Common myeloid progenitor, CD34-positive (primary cell): ENCODE measurements around the gene SCP2D1.

ENCODE experiments used
- CTCF ChIA-PET: fragments of 350-600 bp; sonication (Branson Sonifier 250); formaldehyde crosslinking; loops from one replicate; lab custom pipeline; 2021; ENCODE audit warnings: antibody characterized with exemption; lab: Charles Lee
- POLR2A ChIA-PET: fragments of 350-600 bp; sonication (Branson Sonifier 250); formaldehyde crosslinking; loops from one replicate; lab custom pipeline; 2021; ENCODE audit warnings: antibody characterized with exemption; lab: Charles Lee
- DNase-seq, 3 donors: peaks; one replicate each; pipeline versions ENCODE4 v3.0.0 to v3.0.0-alpha.2; 2013
- H3K27ac ChIP-seq, 2 experiments: 1 replicate in 1 of 2; 2 replicates in 1 of 2; pipeline ENCODE4 v1.7.0; 2013; ENCODE audit warnings: inconsistent platforms in 2 of 2, low read length in 2 of 2, mild to moderate bottlenecking in 2 of 2, low read depth in 1 of 2, moderate library complexity in 1 of 2; ENCODE audit not compliant: severe bottlenecking in 2 of 2, insufficient read depth in 1 of 2, poor library complexity in 1 of 2
- H3K27me3 ChIP-seq, 5 experiments: replicated peaks in 2 of 5; 1 replicate in 3 of 5; 2 replicates in 2 of 5; pipeline versions ENCODE4 v1.6.1 to v1.7.0; 2013; ENCODE audit warnings: low read length in 4 of 5, mild to moderate bottlenecking in 2 of 5, moderate library complexity in 2 of 5, inconsistent platforms in 1 of 5; ENCODE audit not compliant: insufficient read depth in 5 of 5, control insufficient read depth in 4 of 5
- H3K36me3 ChIP-seq, 4 experiments: 1 replicate in 2 of 4; 2 replicates in 2 of 4; pipeline versions ENCODE4 v1.6.1 to v1.7.0; 2013; ENCODE audit warnings: low read length in 3 of 4, control low read depth in 1 of 4, mild to moderate bottlenecking in 1 of 4; ENCODE audit not compliant: control insufficient read depth in 4 of 4, insufficient read depth in 4 of 4
- H3K4me1 ChIP-seq, 4 experiments: 1 replicate in 3 of 4; 2 replicates in 1 of 4; pipeline versions ENCODE4 v1.6.1 to v1.7.1; 2013; ENCODE audit warnings: low read length in 3 of 4, mild to moderate bottlenecking in 3 of 4, control low read depth in 1 of 4, inconsistent platforms in 1 of 4, moderate library complexity in 1 of 4; ENCODE audit not compliant: control insufficient read depth in 4 of 4, insufficient read depth in 4 of 4; ENCODE audit errors: control extremely low read depth in 1 of 4
- H3K4me3 ChIP-seq, 7 experiments: 1 replicate in 4 of 7; 2 replicates in 3 of 7; pipeline versions ENCODE4 v1.5.1 to v1.7.0; 2013; ENCODE audit warnings: mild to moderate bottlenecking in 7 of 7, low read length in 6 of 7, moderate library complexity in 6 of 7, inconsistent platforms in 2 of 7, low read depth in 2 of 7, control low read depth in 1 of 7; ENCODE audit not compliant: insufficient read depth in 4 of 7, control insufficient read depth in 1 of 7; ENCODE audit errors: extremely low read depth in 1 of 7
- H3K9me3 ChIP-seq, 5 experiments: 1 replicate in 4 of 5; 2 replicates in 1 of 5; pipeline versions ENCODE4 v1.6.1 to v1.7.1; 2013; ENCODE audit warnings: low read length in 4 of 5, mild to moderate bottlenecking in 2 of 5, inconsistent platforms in 1 of 5, low read depth in 1 of 5, moderate library complexity in 1 of 5; ENCODE audit not compliant: control insufficient read depth in 4 of 5, insufficient read depth in 2 of 5; ENCODE audit errors: control extremely low read depth in 1 of 5
- WGBS: methylation state at CpG from one replicate; pipeline ENCODE4 v1.1.5; 2013; ENCODE audit not compliant: insufficient coverage; 5-methylcytosine and 5-hydroxymethylcytosine counted together

Gene SCP2D1

DNA sequence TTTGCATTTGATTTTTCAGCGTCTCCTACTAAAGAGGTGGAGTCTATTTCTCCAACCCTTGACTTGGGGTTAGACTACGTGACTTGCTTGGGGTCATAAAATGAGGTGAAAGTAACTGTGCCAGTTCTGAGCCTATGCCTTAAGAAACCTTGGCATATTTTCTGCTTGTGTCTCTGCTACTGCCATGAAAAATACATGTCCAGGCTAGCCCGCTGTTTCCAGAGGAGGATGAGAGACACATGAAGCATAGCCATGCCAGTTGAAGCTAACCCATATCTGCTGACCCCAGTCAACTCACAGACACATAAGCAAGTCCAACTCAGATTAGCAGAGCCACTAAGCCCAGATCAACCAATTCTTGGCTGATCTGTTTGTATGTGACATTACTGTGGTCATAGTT is 38.7 kb downstream of the SCP2D1 start:
- 100% methylated on average over 2 of the region's 3 CpGs for WGBS
- POLR2A ChIA-PET: no interaction called here
- no peak overlapping the region for H3K27ac ChIP-seq

GRCh38 chr20:18853216-18853615 is 39.6 kb downstream of the SCP2D1 start:
- CTCF ChIA-PET: no interaction called here
- Histone ChIP-seq H3K27me3 (peaks cover 0 to 7% (median 2%) of the 10 kb centered on the region in 5 experiments), H3K36me3 (no peaks in the 10 kb centered on the region), H3K27ac (no peak overlapping the region), H3K4me3 (no peak overlapping the region), H3K9me3 (peaks cover 0 to 10% (median 0%) of the 10 kb centered on the region in 5 experiments), H3K4me1 (no peaks in the 10 kb centered on the region)
- DNase-seq: no peak
- POLR2A ChIA-PET: no interaction called here
- WGBS: no CpG with 5 or more reads among the region's 4 CpGs

More for the DNA sequence above, 38.7 kb downstream of the SCP2D1 start:
- Histone ChIP-seq H3K27me3 (peaks cover 0 to 7% (median 2%) of the 10 kb centered on the region in 5 experiments), H3K4me1 (no peaks in the 10 kb centered on the region), H3K4me3 (no peak overlapping the region), H3K9me3 (peaks cover 0 to 10% (median 0%) of the 10 kb centered on the region in 5 experiments), H3K36me3 (no peaks in the 10 kb centered on the region)
- CTCF ChIA-PET: no interaction called here
- no peak for DNase-seq

DNA sequence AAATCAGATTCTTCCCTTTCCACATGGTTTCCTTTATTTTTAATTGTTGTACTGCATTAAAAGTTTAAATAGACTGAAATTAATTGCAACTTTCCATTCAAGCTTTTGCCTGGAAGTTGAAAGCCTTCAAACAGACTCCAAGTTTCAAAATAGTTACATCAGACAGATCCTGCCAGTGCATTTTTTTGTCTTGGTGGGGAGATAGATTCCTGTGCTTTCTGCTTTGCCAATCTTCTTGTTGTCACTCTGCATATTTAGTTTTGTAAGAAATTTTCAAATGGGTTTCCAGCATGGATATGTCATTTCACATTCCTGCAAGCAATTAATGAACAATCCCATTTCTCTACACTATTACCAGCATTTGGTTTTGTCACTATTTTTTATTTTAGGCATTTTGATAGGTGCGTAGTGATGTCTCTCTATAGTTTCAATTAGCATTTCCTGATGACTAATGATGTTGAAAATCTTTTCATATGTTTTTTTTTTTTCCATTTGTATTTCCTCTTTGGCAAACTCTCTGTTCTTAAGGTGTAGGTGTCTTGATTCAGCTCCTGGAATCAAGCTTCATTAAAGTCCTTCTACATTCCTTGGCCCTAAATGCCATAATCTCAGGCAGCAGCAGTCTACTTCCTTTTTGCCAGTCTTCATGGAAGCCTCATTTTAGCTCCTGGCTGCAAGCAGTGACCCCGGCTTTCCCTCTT is 40.5 kb downstream of the SCP2D1 start:
- H3K27me3 ChIP-seq: peaks cover 0 to 7% (median 2%) of the 10 kb centered on the region in 5 experiments
- H3K27ac ChIP-seq: no peak overlapping the region
- ChIA-PET CTCF (no interaction called here), POLR2A (no interaction called here)
- no peak overlapping the region for H3K4me3 ChIP-seq
- peaks cover 0 to 11% (median 0%) of the 10 kb centered on the region in 5 experiments for H3K9me3 ChIP-seq
- H3K36me3 ChIP-seq: no peaks in the 10 kb centered on the region
- DNase-seq: no peak
- 90% methylated on average over 1 of the region's 2 CpGs for WGBS
- no peaks in the 10 kb centered on the region for H3K4me1 ChIP-seq

DNA sequence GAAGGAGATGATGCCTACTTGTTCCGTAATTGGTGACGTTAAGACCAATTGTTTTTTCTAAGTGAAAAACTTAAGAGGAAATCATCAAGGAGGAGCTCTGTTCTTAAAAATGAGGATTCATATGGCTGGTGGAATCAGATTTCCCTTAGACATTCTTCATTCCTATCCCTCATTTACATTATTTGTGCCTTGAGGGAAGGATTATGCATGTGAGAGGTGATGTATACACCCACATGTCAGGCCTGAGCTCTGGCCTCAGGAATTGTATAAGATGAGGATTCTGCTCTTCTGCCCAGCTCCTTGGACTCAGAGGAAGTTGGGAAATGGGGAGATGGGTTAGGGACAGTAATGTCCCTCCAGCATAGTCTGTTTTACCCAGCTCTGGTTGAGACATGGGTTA is 42.3 kb downstream of the SCP2D1 start:
- Histone ChIP-seq H3K27ac (no peak overlapping the region), H3K27me3 (peaks cover 0 to 4% (median 2%) of the 10 kb centered on the region in 5 experiments), H3K9me3 (peaks cover 0 to 24% (median 3%) of the 10 kb centered on the region in 5 experiments), H3K4me1 (no peaks in the 10 kb centered on the region), H3K36me3 (no peaks in the 10 kb centered on the region), H3K4me3 (no peak overlapping the region)
- ChIA-PET CTCF (no interaction called here), POLR2A (no interaction called here)
- no CpG with 5 or more reads among the region's 2 CpGs for WGBS
- no peak for DNase-seq

DNA sequence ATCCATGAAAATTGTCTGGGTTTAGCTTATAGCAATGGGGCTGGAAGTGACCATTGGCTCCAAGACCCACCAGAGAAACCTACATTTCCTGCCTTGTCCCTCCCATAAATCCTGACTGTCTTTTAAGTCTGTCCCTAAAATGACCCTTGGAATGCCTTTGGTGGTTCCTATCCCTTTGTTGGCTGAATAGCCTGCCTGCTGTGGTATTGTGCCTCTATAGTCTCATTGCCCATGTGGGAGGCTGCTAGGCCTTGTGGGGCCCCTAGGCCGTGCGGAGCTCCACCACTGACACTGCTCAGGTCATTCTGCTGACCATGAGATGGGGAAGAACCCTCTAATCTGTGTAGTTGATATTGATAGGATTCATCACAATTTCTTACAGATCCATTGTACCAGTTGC is 43.3 kb downstream of the SCP2D1 start:
- CTCF ChIA-PET: no interaction called here
- DNase-seq: no peak
- Histone ChIP-seq H3K9me3 (peaks cover 0 to 24% (median 3%) of the 10 kb centered on the region in 5 experiments), H3K27ac (no peak overlapping the region), H3K36me3 (no peaks in the 10 kb centered on the region), H3K4me3 (no peak overlapping the region), H3K4me1 (no peaks in the 10 kb centered on the region), H3K27me3 (peaks cover 0 to 2% (median 0%) of the 10 kb centered on the region in 5 experiments)
- WGBS: 100% methylated on average over 2 of the region's 2 CpGs
- POLR2A ChIA-PET: no interaction called here

DNA sequence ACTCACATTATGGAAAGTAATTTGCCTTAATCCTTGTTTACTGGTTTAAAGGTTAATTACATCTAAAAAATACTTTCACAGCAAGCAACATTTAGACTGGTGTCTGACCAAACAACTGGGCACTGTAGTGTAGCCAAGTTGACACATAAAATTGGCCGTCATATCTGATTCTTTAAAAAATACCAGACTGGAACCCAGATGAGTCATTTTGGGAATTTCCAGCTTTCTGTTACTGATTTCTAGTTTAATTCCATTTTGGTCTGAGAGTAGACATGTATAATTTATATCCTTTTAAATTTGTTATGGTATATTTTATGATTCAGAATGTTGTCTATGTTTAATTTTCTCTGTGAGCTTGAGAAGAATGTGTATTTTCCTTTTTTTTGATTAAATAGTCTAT is 44.1 kb downstream of the SCP2D1 start:
- Histone ChIP-seq H3K4me1 (no peaks in the 10 kb centered on the region), H3K9me3 (peaks cover 0 to 24% (median 3%) of the 10 kb centered on the region in 5 experiments), H3K36me3 (no peaks in the 10 kb centered on the region), H3K27me3 (peaks cover 0 to 2% (median 0%) of the 10 kb centered on the region in 5 experiments), H3K4me3 (no peak overlapping the region), H3K27ac (no peak overlapping the region)
- ChIA-PET POLR2A (no interaction called here), CTCF (no interaction called here)
- no peak for DNase-seq
- 100% methylated on average over 1 of the region's 1 CpG for WGBS

GRCh38 chr20:18858816-18859215 is 45.2 kb downstream of the SCP2D1 start:
- 86% methylated on average over 1 of the region's 3 CpGs for WGBS
- Histone ChIP-seq H3K36me3 (no peaks in the 10 kb centered on the region), H3K27ac (no peak overlapping the region), H3K27me3 (peaks cover 0 to 2% (median 0%) of the 10 kb centered on the region in 5 experiments), H3K9me3 (peaks cover 0 to 24% (median 3%) of the 10 kb centered on the region in 5 experiments), H3K4me3 (no peak overlapping the region), H3K4me1 (no peaks in the 10 kb centered on the region)
- no peak for DNase-seq
- CTCF ChIA-PET: no interaction called here
- POLR2A ChIA-PET: no interaction called here
